RPMI8226 (cell line): Measurements from ENCODE around the gene CLRN1.

Experiments used
- DNase-seq: peaks from one replicate; pipeline ENCODE4 v3.0.0-alpha.2; 2015

Gene CLRN1

DNA sequence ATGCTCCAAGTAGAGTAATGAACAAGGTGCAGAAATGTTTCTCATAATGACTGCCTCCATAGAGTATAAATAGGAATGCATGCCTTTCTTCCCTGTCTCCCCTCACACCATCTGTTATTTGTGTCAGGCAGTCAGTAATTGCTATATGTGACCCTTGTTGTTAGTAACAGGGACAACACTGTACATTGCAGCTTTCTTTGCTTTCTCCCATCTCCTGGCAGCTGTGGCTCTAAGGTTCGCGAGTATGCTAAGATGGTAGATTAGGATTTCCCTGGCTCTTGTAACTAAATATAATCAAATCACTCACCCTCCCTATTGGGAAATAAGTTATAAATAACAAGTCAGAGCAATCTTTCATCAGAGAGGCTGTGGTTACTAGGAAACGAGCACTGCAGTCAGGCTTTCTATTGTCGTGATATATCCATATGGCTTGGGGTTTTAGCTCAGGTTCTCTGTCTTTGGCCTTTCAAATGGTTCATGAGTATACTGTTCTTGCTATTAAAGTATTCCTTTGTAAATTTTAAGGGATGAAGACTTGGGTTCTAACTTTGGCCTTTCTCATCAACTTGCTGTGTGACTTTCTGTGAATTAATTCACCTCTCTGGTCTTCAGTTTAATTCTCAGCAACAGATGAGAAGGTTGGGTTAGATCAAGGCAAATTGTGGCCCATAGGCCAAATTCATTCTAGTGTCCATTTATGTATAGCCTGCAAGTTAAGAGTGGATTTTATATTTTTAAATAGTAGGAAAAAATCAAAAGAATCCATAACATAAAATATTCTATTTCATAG is 59.2 kb downstream of the CLRN1 start:
- no peak for DNase-seq

DNA sequence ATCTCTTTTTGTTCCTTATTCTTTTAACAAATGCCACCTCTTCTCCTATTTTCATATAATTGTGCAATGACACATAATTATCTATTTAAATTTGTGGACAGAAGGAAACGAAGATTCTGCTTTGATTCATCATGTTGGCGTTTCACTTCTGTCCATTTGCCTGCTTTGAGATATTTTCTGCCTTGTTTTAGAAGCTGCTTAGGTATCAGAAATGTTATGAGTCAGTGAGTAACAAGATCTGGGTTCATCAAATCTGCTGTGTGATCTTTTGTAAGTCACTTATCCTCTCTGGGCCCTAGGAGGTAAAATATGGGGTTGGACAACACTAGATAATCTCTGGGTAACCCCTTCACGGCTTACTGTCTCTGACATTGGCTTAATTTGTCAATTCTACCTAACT is 60.0 kb downstream of the CLRN1 start:
- no peak for DNase-seq

DNA sequence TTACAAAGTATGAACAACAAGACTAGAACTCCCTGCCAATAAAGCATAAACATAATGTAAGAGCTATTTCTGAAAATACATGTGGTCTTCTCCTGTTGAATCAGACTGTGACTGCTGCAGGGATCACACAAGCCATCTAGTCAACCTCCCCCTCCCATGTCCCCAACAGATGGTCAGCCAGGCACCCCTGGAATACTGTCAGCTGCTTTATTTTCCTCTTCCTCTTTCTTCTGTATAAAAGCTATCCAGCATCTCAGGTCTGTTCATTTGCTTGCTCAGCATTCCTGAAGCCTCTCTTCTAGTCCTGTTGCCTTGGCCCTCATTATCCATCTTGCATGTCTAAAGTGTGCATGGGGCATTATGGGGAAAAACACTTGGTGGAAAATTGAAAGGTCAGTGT is 60.8 kb downstream of the CLRN1 start:
- DNase-seq = no peak

DNA sequence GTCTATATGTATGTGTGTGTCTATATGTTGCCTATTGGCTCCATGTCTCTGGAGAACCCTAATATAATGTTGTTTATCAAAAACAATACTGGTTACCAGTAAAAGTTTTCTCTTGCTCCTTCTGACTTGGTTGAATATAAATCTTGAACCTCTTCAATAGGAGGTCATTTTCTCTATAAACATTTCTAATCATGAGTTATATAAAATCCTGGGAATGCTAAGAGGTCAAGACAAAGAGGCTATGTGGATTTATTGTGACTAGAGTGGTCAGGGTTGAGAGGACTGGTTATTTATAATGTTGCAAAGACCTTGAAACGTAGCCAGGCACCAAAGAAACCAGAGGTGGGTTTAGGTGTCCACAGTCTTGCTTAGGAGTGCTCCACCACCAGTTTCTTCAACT is 66.1 kb downstream of the CLRN1 start:
- no peak for DNase-seq

DNA sequence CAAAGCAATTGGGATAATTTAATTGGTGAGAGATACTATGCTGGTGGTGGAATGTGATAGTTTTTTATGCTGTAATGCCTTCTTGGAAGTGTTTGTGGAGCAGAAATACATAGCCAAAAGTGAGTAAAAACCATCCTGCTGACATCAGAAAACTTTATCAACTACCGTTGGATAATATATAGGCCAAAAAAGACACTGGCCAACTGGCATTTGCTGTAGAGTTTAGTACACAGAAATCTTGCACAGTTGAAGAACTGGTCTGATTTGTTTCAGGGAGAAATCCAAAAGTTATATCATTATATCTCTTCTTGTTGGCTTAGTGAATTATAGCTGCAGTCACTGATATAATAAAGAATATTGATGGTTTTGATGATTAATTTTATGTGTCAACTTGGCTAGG is 66.8 kb downstream of the CLRN1 start:
- no peak for DNase-seq

DNA sequence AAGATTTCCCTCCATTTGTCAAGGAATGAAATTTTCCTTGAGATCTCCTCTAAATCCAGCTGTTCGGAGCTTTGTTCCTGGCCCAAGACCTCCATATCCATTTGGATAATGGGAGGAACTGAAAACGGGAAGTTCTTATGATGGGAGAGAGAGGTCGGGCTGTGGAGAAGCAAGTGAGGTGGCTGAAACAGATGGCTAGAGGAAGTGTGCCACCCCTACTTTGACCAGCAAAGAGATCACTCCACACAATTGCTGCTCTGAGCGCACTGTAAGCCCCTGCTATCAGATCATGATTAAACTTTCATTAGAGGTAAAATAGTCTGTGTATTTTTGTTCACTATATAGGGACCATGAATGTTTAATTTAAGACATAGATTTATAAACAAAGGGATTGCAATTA is 67.2 kb downstream of the CLRN1 start, which contains the start of gene MINDY4B:
MINDY4B (minus strand) TSS at position 101 of the 400 bp plus-strand sequence; CDS start at position 101, 0 bp downstream.
- no peak for DNase-seq

DNA sequence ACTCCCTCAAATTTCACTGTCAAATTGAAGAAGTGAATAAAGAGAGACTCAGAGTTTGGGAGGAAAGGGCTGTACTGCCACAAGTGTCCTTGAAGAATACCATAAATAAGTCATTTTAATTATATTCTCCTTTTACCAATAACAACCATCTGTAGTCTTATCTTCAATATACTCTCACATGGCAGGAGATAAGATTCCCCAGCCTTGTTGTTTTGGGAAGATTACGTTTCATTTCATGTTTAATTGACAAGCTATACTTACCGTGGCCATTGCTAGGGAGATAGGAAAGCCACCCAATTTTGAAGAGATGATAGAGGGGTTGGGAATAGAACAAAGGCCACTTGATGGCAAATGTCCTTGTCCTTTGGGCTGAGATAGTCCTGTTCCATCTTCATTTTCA is 69.5 kb downstream of the CLRN1 start:
- no peak for DNase-seq

DNA sequence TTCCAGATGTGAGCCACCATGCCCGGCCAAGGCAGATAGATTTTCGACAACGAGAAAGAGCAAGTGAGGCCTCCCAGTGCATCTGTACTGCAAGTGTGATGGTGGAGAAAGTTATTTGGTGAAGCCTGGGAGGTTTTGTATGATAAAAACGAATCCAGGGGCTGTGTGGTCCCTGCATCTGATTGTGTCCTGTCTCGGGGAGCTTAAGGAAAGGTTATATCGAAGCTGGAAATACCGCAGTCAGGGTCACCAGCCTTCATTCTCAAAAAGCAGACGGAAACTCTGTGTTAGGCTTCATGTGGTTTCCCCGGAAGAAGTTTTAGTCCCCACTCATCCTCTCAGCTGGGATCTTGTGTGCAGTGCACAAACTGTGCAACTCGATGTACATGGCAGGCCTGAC is 70.7 kb downstream of the CLRN1 start:
- DNase-seq = no peak

DNA sequence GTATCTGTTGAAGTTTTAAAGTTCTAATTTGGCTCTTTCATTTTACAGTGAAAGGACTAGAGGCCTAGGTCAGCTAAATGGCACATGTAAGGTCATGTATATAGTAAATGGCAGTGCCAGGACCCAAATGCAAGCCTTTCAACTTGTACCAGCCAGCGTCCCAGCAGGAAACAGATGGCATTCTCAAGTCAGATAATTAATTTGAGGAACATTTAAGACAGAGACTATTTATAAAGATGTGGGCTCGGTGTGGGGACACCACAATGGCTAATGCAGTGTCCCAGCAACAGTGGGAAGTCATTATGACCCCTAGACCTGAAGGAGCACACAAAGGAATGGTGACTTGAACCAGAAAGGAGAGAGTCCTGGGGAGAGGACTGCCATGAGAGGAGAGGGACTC is 73.4 kb downstream of the CLRN1 start:
- DNase-seq = no peak

DNA sequence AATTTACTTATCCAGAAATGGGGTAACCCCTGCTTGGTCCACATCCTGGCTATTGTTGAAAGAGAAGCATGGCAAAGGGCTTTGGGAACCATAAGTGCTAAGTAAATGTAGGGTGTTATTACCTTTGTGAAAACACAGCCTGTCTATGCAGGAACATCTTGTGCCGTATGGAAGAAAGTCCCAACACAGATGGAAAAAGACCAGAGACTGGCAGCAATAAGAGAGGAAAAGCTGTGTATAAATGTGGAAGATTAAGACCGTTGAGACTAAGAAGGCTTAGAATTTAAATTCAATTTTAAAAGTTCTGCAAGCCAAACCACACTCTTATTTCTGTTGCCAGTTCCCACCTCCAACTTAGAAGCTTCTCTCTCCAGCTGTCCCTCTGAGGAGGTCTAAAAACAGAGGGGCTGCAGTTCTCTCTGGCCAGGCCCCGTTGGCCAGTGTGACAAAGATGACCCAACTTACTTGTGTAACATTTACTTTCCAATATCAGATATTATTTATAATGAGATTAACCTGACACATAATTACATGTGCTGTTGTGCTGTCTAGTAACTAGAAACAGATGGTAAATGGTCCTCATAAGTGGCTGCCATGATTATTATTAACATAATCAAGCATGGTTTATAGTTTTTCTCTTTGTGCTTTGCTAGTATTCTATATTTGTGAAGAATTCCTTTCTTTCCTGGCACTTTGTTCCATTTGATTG is 74.3 kb downstream of the CLRN1 start:
- DNase-seq = no peak

DNA sequence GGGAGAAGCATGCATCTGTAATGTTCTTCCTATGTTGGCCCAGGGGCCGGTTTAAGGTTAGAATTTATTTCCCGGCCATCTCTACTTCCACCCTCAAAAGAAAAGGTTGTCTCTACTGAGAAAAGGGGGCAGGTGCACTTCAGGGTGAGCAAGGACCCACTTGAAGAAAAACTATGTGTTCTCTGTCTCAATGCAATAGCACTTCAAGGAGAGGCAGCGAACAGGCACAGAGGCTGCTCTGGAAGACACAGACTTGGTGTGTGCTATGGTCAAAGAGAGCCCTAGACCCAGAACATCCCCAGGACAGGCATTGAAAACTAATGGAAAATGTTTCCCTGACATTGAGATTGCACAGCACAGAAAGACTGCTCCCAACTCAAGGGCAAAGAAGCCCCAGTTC is 74.9 kb downstream of the CLRN1 start:
- no peak for DNase-seq

DNA sequence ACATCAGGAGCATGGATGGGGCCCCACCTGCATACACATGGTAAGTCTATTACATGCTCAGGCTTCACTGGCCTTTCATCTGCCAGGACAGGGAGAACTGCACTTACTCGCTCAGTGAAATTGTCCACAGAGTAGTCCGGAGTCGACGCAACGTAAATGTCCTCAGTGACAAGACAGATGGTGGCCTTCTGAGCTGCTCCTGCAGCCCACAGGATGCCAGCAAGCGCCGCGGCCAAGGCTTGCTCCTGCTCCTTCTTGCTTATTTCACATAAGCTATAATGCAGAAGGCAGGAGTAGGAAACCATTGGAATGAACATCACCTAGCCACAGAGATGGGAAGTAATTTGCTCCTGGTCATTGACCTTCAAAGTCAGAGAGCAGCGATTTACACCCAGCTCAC is 81.7 kb downstream of the CLRN1 start:
- no peak for DNase-seq

DNA sequence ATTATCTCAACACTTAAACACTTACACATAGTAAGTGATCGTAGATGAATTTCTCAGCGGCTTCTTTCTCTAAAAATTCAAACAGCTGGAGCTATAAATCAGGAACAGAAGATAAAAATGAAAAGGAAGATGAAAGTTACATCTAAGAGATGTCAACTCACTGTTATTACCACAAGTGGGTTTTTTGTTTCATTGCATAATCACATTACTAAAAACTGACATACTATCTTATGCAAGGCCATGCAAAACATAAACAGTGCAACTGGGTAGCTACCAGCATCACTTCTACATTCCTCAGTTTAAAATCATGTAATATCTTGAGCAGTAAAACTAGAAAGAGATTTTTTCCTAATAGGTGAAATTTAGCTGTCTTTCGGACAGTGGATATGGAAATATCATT is 82.2 kb downstream of the CLRN1 start:
- no peak for DNase-seq

DNA sequence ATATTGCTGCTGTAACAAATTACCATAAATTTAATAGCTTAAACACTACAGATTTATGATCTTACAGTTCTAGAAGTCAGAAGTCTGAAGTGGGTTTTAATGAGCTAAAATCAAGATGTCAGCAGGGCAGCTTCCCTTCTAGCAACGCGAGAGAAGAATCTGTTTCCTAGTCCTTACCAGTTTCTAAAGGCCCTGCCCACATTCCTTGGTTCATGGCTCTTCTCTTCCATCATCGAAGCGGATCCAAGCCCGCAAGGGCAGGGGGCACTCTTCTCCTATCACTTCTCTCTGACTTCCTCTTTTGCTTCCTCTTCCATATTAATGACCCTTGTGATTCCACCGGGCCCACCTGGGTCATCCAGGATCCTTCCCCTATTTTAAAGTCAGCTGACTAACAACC is 83.4 kb downstream of the CLRN1 start:
- DNase-seq = no peak

DNA sequence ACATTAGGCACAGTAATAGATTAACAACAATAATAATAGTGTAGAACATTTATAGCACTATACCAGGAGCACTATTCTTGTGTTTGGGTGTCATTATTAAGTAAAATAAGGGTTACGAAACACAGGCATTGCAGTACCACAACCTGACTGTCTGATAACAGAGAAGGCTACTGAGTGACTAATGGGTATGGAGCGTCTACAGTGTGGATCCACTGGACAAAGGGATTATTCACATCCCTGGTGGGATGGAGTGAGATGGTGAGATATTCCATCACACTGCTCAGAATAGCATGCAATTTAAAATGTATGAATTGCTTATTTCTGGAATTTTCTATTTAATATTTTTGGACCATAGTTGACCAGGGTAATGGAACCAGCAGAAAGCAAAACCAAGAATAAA is 85.5 kb downstream of the CLRN1 start:
- no peak for DNase-seq

DNA sequence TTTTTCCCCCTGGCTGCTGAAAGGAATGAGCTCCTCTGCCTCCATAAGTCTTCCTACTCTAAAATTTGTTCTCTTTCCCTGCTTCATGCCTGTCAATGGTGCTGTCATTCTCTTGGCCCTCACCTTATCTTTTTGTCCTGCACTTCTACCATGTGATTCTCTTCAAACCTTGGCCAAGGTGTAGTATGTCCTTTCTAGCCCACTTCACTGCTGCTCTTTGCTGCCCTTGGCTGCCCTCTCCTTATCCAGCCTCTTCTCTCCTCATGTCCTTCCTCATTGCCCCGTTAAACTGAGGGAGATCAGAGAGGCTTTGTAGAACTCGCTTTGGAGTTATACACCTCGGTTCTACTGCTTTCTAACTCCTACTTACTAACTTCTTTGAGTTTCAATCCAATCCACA is 87.0 kb downstream of the CLRN1 start:
- DNase-seq = no peak

DNA sequence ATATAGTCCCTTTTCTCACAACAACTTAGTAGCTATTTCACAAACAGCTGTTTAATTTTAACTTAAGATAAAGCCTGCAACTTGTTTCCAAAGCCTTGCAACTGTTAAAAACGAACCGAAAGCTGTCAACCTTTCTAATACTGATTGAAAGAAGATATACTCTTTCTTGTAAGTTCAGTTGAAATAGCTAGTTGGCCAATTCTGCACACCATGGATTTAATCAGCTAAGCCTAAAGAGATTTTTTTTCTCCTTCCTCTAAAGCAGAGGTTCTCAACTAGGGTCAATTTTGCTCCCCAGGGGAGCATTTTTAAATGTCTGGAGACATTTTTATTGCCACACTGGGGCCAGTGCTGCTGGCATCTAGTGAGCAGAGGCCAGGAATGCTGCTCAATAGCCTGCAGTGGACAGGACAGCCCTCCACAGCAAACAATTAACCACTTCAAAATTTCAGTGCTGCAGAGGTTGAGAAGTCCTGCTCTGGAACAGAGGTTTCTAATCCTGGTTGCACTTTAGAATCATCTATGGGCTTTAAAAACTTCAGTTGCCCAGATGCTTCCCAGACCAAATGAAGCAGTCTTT is 93.4 kb downstream of the CLRN1 start:
- no peak for DNase-seq

DNA sequence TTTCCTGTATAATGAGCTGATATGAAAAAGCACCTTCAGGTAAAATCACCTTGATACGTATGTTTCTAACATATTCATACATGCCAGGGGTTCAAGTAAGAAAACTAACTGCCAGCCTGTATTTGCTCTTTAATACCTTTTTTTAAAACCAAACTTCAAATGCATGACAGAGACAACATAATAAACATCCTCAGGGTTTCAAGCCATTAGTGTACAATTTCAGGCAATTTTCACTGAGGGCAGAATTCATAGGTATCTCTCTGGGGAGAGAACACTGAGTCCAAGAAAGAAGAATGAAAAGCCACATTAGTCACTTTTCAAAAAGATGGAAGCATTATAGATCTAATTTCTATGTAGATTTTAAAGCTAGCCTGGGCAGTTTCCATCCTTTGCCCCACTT is 94.2 kb downstream of the CLRN1 start:
- no peak for DNase-seq

DNA sequence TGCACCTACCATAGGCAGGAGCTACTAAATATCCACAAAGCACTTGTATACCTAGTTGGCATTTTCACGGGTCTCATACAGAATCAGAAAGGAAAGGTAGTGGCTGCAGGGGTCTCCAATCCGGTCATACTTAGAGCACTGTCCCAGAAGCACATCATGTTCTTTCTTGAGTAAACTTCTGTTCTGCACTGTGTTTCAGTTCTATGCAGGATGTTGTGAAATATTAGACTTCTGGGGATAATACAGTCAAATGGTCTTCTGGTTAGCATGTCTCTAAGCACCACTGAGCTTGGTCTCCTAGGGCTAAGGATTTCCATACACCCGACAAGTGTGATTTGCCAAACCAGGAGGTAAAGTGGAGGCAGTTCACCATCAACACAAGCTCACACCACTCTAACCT is 95.2 kb downstream of the CLRN1 start:
- no peak for DNase-seq

DNA sequence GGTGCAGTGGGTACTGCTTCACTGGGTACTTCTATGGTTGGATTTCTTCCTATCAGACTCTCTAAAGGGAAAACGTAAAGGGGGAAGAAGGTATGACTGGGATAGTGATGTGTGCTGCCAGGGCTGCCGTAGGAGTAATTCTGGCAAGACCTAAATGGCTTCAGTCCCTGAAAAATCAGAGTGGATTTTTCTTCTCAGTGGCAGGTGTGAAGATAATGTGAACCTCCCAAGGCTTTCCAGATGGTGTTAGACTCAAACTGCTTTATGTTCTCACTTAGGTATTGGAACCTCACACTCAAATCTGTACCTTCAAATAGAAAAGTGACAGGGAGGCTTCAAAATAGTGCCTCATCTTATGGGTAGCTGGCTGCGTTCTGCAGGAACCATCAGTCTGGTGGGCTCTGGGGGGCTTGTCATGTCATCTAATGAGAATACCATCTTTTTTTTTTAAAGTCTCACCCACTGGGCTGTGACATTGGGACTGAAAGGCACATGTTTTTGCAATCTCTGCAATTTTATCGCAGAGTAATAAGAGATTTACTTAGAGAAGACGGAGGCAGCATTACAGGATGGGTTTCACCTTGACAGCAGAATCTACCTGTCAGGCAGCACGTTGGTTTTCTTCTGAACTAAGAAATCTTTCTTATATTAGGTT is 95.8 kb downstream of the CLRN1 start:
- DNase-seq = no peak
